ENCODE measurements around the gene PLPPR3.

- no peak for TF ChIP-seq CTCF (IDR thresholded peaks at IDR 0.05; ENCODE audit: borderline replicate concordance, extremely low read depth, low read length, poor library complexity, severe bottlenecking)
- no peak for TF ChIP-seq EZH2 (IDR thresholded peaks at IDR 0.05; ENCODE audit: borderline replicate concordance, low read depth, low read length, severe bottlenecking)
Measured at GRCh38 chr19:778910-779653, 42.7 kb downstream of the PLPPR3 start.
